ENCODE data around the gene TMEM273.
A peak's percentile ranks its signal among the peaks of the same experiment; 100 is the strongest.

Gene TMEM273

GRCh38 chr10:49129376-49129775, 58.8 kb downstream of the TMEM273 start:
- Histone ChIP-seq H3K4me3 (ENCODE audit: low read length in 2 of 2) (no peak overlapping the region), H3K4ac (ENCODE audit: low read length) (no peak overlapping the region), H2AK5ac (ENCODE audit: low read depth, low read length) (no peak overlapping the region), H3K27ac (replicated peaks; ENCODE audit: low read length) (no peak overlapping the region), H3K9ac (ENCODE audit: low read depth, low read length, poor library complexity) (no peak overlapping the region), H3K36me3 (replicated peaks in 1 of 2; ENCODE audit: control insufficient read depth in 2 of 2, insufficient read depth in 2 of 2, low read length in 2 of 2) (no peaks in the 10 kb centered on the region), H3K23ac (ENCODE audit: low read depth, low read length, poor library complexity) (no peak overlapping the region), H4K91ac (ENCODE audit: low read depth, low read length, poor library complexity) (no peak overlapping the region), H4K8ac (ENCODE audit: low read depth, low read length) (no peak overlapping the region), H3K14ac (ENCODE audit: low read length) (no peak overlapping the region), H2BK12ac (ENCODE audit: low read length) (no peak overlapping the region), H3K4me1 (ENCODE audit: control insufficient read depth in 2 of 2, insufficient read depth in 1 of 2, low read depth in 1 of 2, low read length in 2 of 2) (peaks cover 0 to 2% of the 10 kb centered on the region in 2 donors), H2AFZ (ENCODE audit: low read length) (no peak overlapping the region), H3K18ac (ENCODE audit: low read length) (no peak overlapping the region), H2BK5ac (ENCODE audit: low read length) (no peak overlapping the region), H3K79me1 (ENCODE audit: low read depth, low read length) (no peaks in the 10 kb centered on the region), H3K9me3 (replicated peaks in 1 of 2; ENCODE audit: control insufficient read depth in 2 of 2, insufficient read depth in 1 of 2, low read depth in 1 of 2, low read length in 2 of 2) (no peaks in the 10 kb centered on the region), H3K27me3 (ENCODE audit: control insufficient read depth in 3 of 3, insufficient read depth in 3 of 3, low read depth in 1 of 3, low read length in 3 of 3) (peaks cover 0 to 2% (median 0%) of the 10 kb centered on the region in 3 experiments), H3K4me2 (ENCODE audit: insufficient read depth, low read length, poor library complexity, severe bottlenecking) (no peak overlapping the region), H2BK15ac (ENCODE audit: low read length) (no peak overlapping the region), H2BK120ac (ENCODE audit: low read depth, low read length) (no peak overlapping the region)
- no CpG with 5 or more reads among the region's 1 CpG for WGBS, 2 donors (ENCODE audit: extremely low coverage in 2 of 2, insufficient read length in 2 of 2, insufficient replicate concordance in 1 of 2)
- no peak for DNase-seq (ENCODE audit: low spot score)

- Histone ChIP-seq H2BK5ac (ENCODE audit: low read length) (no peak overlapping the region), H3K4me1 (ENCODE audit: control insufficient read depth in 2 of 2, insufficient read depth in 1 of 2, low read depth in 1 of 2, low read length in 2 of 2) (peaks cover 0 to 2% of the 10 kb centered on the region in 2 donors), H3K27me3 (ENCODE audit: control insufficient read depth in 3 of 3, insufficient read depth in 3 of 3, low read depth in 1 of 3, low read length in 3 of 3) (peaks cover 0 to 2% (median 0%) of the 10 kb centered on the region in 3 experiments), H3K4ac (ENCODE audit: low read length) (no peak overlapping the region), H3K9me3 (replicated peaks in 1 of 2; ENCODE audit: control insufficient read depth in 2 of 2, insufficient read depth in 1 of 2, low read depth in 1 of 2, low read length in 2 of 2) (no peaks in the 10 kb centered on the region), H3K4me3 (ENCODE audit: low read length in 2 of 2) (no peak overlapping the region), H4K91ac (ENCODE audit: low read depth, low read length, poor library complexity) (no peak overlapping the region), H3K14ac (ENCODE audit: low read length) (no peak overlapping the region), H2BK120ac (ENCODE audit: low read depth, low read length) (no peak overlapping the region), H3K4me2 (ENCODE audit: insufficient read depth, low read length, poor library complexity, severe bottlenecking) (no peak overlapping the region), H3K36me3 (replicated peaks in 1 of 2; ENCODE audit: control insufficient read depth in 2 of 2, insufficient read depth in 2 of 2, low read length in 2 of 2) (no peaks in the 10 kb centered on the region), H2AFZ (ENCODE audit: low read length) (no peak overlapping the region), H3K9ac (ENCODE audit: low read depth, low read length, poor library complexity) (no peak overlapping the region), H2BK12ac (ENCODE audit: low read length) (no peak overlapping the region), H3K23ac (ENCODE audit: low read depth, low read length, poor library complexity) (no peak overlapping the region), H3K18ac (ENCODE audit: low read length) (no peak overlapping the region), H2BK15ac (ENCODE audit: low read length) (no peak overlapping the region), H3K79me1 (ENCODE audit: low read depth, low read length) (no peaks in the 10 kb centered on the region), H4K8ac (ENCODE audit: low read depth, low read length) (no peak overlapping the region), H3K27ac (replicated peaks; ENCODE audit: low read length) (no peak overlapping the region), H2AK5ac (ENCODE audit: low read depth, low read length) (no peak overlapping the region)
- WGBS, 2 donors (ENCODE audit: extremely low coverage in 2 of 2, insufficient read length in 2 of 2, insufficient replicate concordance in 1 of 2) = no CpG with 5 or more reads among the region's 4 CpGs
- no peak for DNase-seq (ENCODE audit: low spot score)
Observed at GRCh38 chr10:49128854-49129253, 59.3 kb downstream of the TMEM273 start.

- H2AK5ac ChIP-seq (ENCODE audit: low read depth, low read length) = no peak overlapping the region
- no peak for DNase-seq (ENCODE audit: low spot score)
- no peak overlapping the region for H2BK15ac ChIP-seq (ENCODE audit: low read length)
- H4K91ac ChIP-seq (ENCODE audit: low read depth, low read length, poor library complexity) = no peak overlapping the region
- H3K27me3 ChIP-seq (ENCODE audit: control insufficient read depth in 3 of 3, insufficient read depth in 3 of 3, low read depth in 1 of 3, low read length in 3 of 3) = peaks cover 0 to 12% (median 0%) of the 10 kb centered on the region in 3 experiments
- H3K79me1 ChIP-seq (ENCODE audit: low read depth, low read length) = no peaks in the 10 kb centered on the region
- H3K4me2 ChIP-seq (ENCODE audit: insufficient read depth, low read length, poor library complexity, severe bottlenecking) = no peak overlapping the region
- H3K18ac ChIP-seq (ENCODE audit: low read length) = no peak overlapping the region
- no peak overlapping the region for H3K14ac ChIP-seq (ENCODE audit: low read length)
- no peak overlapping the region for H2BK120ac ChIP-seq (ENCODE audit: low read depth, low read length)
- H3K9me3 ChIP-seq (replicated peaks in 1 of 2; ENCODE audit: control insufficient read depth in 2 of 2, insufficient read depth in 1 of 2, low read depth in 1 of 2, low read length in 2 of 2) = no peaks in the 10 kb centered on the region
- no peaks in the 10 kb centered on the region for H3K36me3 ChIP-seq (replicated peaks in 1 of 2; ENCODE audit: control insufficient read depth in 2 of 2, insufficient read depth in 2 of 2, low read length in 2 of 2)
- H3K23ac ChIP-seq (ENCODE audit: low read depth, low read length, poor library complexity) = no peak overlapping the region
- no peak overlapping the region for H3K4ac ChIP-seq (ENCODE audit: low read length)
- no peak overlapping the region for H2AFZ ChIP-seq (ENCODE audit: low read length)
- no peak overlapping the region for H3K4me3 ChIP-seq (ENCODE audit: low read length in 2 of 2)
- H3K27ac ChIP-seq (replicated peaks; ENCODE audit: low read length) = no peak overlapping the region
- no peak overlapping the region for H4K8ac ChIP-seq (ENCODE audit: low read depth, low read length)
- no peak overlapping the region for H2BK12ac ChIP-seq (ENCODE audit: low read length)
- WGBS, 2 donors (ENCODE audit: extremely low coverage in 2 of 2, insufficient read length in 2 of 2, insufficient replicate concordance in 1 of 2) = no CpG with 5 or more reads among the region's 7 CpGs
- H2BK5ac ChIP-seq (ENCODE audit: low read length) = no peak overlapping the region
- H3K9ac ChIP-seq (ENCODE audit: low read depth, low read length, poor library complexity) = no peak overlapping the region
- no peaks in the 10 kb centered on the region for H3K4me1 ChIP-seq (ENCODE audit: control insufficient read depth in 2 of 2, insufficient read depth in 1 of 2, low read depth in 1 of 2, low read length in 2 of 2)
Observed at GRCh38 chr10:49123981-49124950, 63.9 kb downstream of the TMEM273 start.

GRCh38 chr10:49120911-49121310, 67.3 kb downstream of the TMEM273 start:
- Histone ChIP-seq H4K8ac (ENCODE audit: low read depth, low read length) (no peak overlapping the region), H3K36me3 (replicated peaks in 1 of 2; ENCODE audit: control insufficient read depth in 2 of 2, insufficient read depth in 2 of 2, low read length in 2 of 2) (no peaks in the 10 kb centered on the region), H3K4me2 (ENCODE audit: insufficient read depth, low read length, poor library complexity, severe bottlenecking) (no peak overlapping the region), H3K27me3 (ENCODE audit: control insufficient read depth in 3 of 3, insufficient read depth in 3 of 3, low read depth in 1 of 3, low read length in 3 of 3) (peaks cover 0 to 31% (median 0%) of the 10 kb centered on the region in 3 experiments), H3K18ac (ENCODE audit: low read length) (no peak overlapping the region), H3K27ac (replicated peaks; ENCODE audit: low read length) (no peak overlapping the region), H3K9ac (ENCODE audit: low read depth, low read length, poor library complexity) (no peak overlapping the region), H2BK120ac (ENCODE audit: low read depth, low read length) (no peak overlapping the region), H3K4me3 (ENCODE audit: low read length in 2 of 2) (peak overlapping the region in 1 of 2 donors; percentile 13), H2AK5ac (ENCODE audit: low read depth, low read length) (no peak overlapping the region), H2AFZ (ENCODE audit: low read length) (no peak overlapping the region), H2BK5ac (ENCODE audit: low read length) (no peak overlapping the region), H2BK12ac (ENCODE audit: low read length) (no peak overlapping the region), H3K4me1 (ENCODE audit: control insufficient read depth in 2 of 2, insufficient read depth in 1 of 2, low read depth in 1 of 2, low read length in 2 of 2) (peaks cover 8 to 10% of the 10 kb centered on the region in 2 donors), H3K14ac (ENCODE audit: low read length) (no peak overlapping the region), H4K91ac (ENCODE audit: low read depth, low read length, poor library complexity) (no peak overlapping the region), H3K23ac (ENCODE audit: low read depth, low read length, poor library complexity) (no peak overlapping the region), H3K9me3 (replicated peaks in 1 of 2; ENCODE audit: control insufficient read depth in 2 of 2, insufficient read depth in 1 of 2, low read depth in 1 of 2, low read length in 2 of 2) (no peaks in the 10 kb centered on the region), H3K79me1 (ENCODE audit: low read depth, low read length) (no peaks in the 10 kb centered on the region), H3K4ac (ENCODE audit: low read length) (no peak overlapping the region), H2BK15ac (ENCODE audit: low read length) (no peak overlapping the region)
- no peak for DNase-seq (ENCODE audit: low spot score)
- WGBS, 2 donors (ENCODE audit: extremely low coverage in 2 of 2, insufficient read length in 2 of 2, insufficient replicate concordance in 1 of 2) = no CpG with 5 or more reads among the region's 3 CpGs

Measured in neuronal stem cell (in vitro differentiated cells).